Measurements from ENCODE around the gene IGBP1.

DNA sequence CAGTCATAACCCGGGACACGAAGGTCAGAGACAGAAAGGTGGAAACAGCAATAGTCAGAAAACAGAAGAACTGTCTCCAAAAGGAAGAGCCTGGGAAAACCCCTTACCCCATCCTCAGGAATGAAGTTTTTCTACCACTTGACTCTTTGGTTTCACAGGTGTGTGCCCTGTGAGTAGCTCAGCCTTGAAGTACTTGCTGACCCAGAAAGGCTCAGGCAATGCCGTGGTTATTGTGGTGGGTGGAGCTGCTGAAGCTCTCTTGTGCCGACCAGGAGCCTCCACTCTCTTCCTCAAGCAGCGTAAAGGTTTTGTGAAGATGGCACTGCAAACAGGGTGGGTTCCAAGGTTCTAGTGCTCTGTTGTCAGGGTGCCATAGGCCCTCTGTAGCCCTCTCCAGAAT is 68.5 kb downstream of the IGBP1 start:
- TF ChIP-seq ESRRA (IDR thresholded peaks at IDR 0.05; ENCODE audit: borderline replicate concordance, low read depth): no peak
- TF ChIP-seq, protein P1, sequence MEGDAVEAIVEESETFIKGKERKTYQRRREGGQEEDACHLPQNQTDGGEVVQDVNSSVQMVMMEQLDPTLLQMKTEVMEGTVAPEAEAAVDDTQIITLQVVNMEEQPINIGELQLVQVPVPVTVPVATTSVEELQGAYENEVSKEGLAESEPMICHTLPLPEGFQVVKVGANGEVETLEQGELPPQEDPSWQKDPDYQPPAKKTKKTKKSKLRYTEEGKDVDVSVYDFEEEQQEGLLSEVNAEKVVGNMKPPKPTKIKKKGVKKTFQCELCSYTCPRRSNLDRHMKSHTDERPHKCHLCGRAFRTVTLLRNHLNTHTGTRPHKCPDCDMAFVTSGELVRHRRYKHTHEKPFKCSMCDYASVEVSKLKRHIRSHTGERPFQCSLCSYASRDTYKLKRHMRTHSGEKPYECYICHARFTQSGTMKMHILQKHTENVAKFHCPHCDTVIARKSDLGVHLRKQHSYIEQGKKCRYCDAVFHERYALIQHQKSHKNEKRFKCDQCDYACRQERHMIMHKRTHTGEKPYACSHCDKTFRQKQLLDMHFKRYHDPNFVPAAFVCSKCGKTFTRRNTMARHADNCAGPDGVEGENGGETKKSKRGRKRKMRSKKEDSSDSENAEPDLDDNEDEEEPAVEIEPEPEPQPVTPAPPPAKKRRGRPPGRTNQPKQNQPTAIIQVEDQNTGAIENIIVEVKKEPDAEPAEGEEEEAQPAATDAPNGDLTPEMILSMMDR (IDR thresholded peaks at IDR 0.05 in 2 of 3, conservative IDR thresholded peaks at IDR 0.05 in 1 of 3; ENCODE audit: insufficient read depth in 2 of 3, low read depth in 1 of 3, low read length in 3 of 3): no peak

All from K562 (cell line).